Duodenal mucosa (tissue), 2 donors: Measurements from ENCODE around the gene POU2F3.

Experiments used
- H3K27ac ChIP-seq: one replicate; pipeline ENCODE4 v1.7.0; 2013; ENCODE audit warnings: low read depth, low read length
- H3K27me3 ChIP-seq, 2 donors: one replicate each; pipeline ENCODE4 v1.7.0; 2013; ENCODE audit warnings: low read length in 2 of 2, control low read depth in 1 of 2; ENCODE audit not compliant: insufficient read depth in 2 of 2, control insufficient read depth in 1 of 2
- H3K36me3 ChIP-seq, 2 donors: one replicate each; pipeline ENCODE4 v1.7.0; 2013; ENCODE audit warnings: low read length in 2 of 2, control low read depth in 1 of 2; ENCODE audit not compliant: insufficient read depth in 2 of 2, control insufficient read depth in 1 of 2
- H3K4me1 ChIP-seq, 2 donors: one replicate each; pipeline ENCODE4 v1.7.0; 2013; ENCODE audit warnings: low read length in 2 of 2, control low read depth in 1 of 2; ENCODE audit not compliant: insufficient read depth in 2 of 2, control insufficient read depth in 1 of 2
- H3K4me3 ChIP-seq, 2 donors: one replicate each; pipeline ENCODE4 v1.7.0; 2013; ENCODE audit warnings: low read length in 2 of 2, low read depth in 1 of 2
- H3K9ac ChIP-seq, 2 donors: one replicate each; pipeline ENCODE4 v1.7.0; 2013; ENCODE audit warnings: low read length in 2 of 2, low read depth in 1 of 2
- H3K9me3 ChIP-seq, 2 donors: one replicate each; pipeline ENCODE4 v1.7.0; 2013; ENCODE audit warnings: low read length in 2 of 2, control low read depth in 1 of 2; ENCODE audit not compliant: control insufficient read depth in 1 of 2

The POU2F3 gene

DNA sequence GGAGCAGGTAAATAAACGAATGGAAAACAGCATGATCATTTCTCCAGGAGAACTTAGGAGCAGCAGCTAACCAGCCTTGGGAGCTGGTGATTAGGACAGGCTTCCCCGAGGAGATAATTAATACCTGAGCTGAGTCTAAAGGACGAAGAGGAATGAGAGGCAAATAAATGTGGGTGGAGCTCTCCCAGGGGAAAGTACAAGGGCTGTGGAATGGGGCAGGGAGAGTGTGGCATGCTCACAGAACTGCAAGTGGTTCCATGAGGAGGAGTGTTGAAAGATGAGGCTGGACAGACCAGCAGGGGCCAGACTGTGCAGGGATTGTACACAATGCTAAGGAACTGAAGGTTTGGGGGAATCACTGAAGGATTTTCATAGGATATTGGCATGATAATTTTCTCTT is 70.9 kb downstream of the POU2F3 start:
- Histone ChIP-seq H3K36me3 (no peaks in the 10 kb centered on the region), H3K27ac (no peak overlapping the region), H3K9me3 (no peaks in the 10 kb centered on the region), H3K4me3 (no peak overlapping the region), H3K27me3 (no peaks in the 10 kb centered on the region), H3K4me1 (peaks cover 29 to 43% of the 10 kb centered on the region in 2 donors), H3K9ac (peak overlapping the region in 1 of 2 donors; percentile 27)

DNA sequence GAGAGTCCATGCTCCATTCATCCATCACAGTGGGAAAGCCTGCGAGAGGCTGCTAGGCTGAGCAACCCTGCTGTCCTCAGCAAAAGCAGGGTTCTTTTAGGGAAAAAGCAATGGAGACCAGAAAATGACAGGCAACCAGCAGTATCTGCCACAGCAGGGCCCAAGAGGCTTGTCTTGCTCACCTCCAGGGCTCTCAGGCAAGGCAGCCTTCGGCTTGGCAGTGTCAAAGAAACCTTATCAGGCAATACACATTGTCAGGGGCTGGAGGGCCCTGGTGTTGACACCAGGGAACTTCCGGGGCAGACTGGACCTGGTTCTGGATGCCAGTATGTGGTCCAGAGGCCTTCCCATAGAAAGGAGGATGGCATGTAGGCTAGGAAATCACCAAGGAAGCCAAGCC is 74.9 kb downstream of the POU2F3 start:
- Histone ChIP-seq H3K9me3 (no peaks in the 10 kb centered on the region), H3K27me3 (no peaks in the 10 kb centered on the region), H3K9ac (no peak overlapping the region), H3K36me3 (no peaks in the 10 kb centered on the region), H3K27ac (no peak overlapping the region), H3K4me3 (no peak overlapping the region), H3K4me1 (peaks cover 36 to 37% of the 10 kb centered on the region in 2 donors)

DNA sequence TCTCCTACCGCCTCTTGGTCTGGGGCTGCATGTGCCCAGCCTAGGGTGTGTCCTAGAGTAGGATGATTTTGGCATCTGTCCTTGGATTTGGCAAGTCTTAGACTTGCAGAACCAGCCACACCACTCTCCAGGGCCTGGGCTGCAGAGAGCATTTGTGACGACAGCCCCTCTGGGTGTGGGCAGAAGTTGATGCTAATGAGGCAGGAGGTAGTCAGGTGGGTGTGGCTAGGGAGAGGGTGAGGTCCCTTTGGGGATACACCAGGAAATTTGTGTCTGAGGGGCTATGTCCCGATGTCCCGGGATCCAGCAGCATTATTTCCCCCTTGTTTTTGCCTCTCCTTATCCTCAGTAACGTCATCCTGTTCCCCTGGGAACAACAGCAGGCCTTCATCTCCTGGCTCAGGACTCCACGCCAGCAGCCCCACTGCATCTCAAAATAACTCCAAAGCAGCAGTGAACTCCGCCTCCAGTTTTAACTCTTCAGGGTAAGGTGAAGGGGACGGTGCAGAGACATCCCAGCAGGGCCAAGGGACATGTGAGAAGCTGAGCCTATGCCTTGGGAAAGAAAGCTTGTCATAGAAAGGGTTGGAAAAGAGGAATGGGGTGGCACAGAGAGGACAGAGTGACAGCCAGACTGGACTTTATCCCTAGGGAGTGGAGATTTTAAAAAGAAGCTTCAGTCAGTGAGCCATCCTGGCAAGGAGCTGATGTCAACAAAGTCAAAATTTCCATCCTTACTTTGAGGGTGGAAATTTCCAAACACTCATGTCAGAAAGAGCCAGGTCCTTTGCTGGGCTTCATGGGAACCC is 77.1 kb downstream of the POU2F3 start:
- H3K9ac ChIP-seq: peak overlapping the region in 1 of 2 donors; percentile 12
- peaks cover 18% of the 10 kb centered on the region in 2 donors for H3K4me1 ChIP-seq
- no peak overlapping the region for H3K27ac ChIP-seq
- no peaks in the 10 kb centered on the region for H3K27me3 ChIP-seq
- no peaks in the 10 kb centered on the region for H3K36me3 ChIP-seq
- peak overlapping the region in 1 of 2 donors; percentile 28 for H3K4me3 ChIP-seq
- no peaks in the 10 kb centered on the region for H3K9me3 ChIP-seq

DNA sequence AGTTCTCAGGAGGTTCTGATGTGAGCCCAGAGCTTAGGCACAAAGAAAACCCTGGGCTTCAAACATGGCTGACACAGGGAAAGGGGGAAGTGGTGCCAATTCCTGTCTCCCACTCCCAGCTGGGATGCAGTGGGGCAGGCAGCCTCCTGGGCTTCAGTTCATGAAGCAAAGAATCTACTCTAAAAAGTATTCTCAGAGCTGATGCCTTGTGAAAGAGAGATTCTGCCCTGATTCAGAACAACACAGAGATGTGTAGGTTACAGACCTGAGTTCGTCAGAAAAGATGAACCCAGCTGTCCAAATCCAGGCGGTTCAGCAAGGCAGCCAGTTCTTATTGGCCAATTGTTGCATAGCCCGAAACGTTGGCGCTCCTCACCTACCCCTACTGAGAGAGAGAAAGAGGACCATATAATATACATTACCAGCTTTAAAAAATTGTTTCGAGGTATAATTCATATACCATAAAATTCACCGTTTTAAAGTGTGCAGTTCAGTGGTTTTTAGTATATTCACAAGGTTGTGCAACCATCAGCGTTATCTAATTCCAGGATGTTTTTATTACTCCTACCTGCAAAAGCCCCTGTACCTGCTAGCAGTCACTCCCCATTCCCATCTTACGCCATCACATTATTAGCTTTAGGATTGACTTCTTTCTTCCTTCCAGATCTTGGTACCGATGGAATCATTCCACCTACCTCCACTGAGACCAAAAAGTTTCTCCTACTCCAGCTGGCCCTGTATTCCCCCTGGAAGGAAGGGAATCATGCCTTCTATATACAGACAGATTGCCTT is 77.9 kb downstream of the POU2F3 start:
- Histone ChIP-seq H3K9ac (no peak overlapping the region), H3K27ac (no peak overlapping the region), H3K9me3 (no peaks in the 10 kb centered on the region)

DNA sequence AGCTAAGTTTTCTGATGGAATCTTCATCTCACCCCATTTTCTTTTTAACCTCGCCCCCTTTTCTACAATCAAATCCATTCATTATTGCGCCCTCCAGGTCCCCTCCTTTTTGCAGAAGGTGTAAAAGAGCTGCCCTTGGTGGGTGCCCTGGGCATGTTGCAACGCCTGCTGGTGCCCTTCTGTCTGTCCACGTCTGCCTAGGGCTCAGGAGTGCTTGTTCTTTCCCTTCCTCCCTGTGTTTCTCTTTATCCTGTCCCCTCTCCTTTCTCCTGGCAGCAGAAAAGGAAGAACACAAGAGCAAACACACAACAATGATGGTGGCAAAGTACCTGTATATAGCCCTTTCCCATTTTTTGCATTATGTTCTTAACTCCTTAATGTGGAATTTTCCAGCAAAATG is 79.0 kb downstream of the POU2F3 start:
- Histone ChIP-seq H3K9ac (no peak overlapping the region), H3K9me3 (no peaks in the 10 kb centered on the region), H3K36me3 (no peaks in the 10 kb centered on the region), H3K27ac (no peak overlapping the region), H3K4me1 (peaks cover 14 to 15% of the 10 kb centered on the region in 2 donors), H3K27me3 (no peaks in the 10 kb centered on the region), H3K4me3 (no peak overlapping the region)

More for the DNA sequence above, 77.9 kb downstream of the POU2F3 start:
- no peaks in the 10 kb centered on the region for H3K36me3 ChIP-seq
- H3K4me3 ChIP-seq: no peak overlapping the region
- peaks cover 14 to 15% of the 10 kb centered on the region in 2 donors for H3K4me1 ChIP-seq
- H3K27me3 ChIP-seq: no peaks in the 10 kb centered on the region

DNA sequence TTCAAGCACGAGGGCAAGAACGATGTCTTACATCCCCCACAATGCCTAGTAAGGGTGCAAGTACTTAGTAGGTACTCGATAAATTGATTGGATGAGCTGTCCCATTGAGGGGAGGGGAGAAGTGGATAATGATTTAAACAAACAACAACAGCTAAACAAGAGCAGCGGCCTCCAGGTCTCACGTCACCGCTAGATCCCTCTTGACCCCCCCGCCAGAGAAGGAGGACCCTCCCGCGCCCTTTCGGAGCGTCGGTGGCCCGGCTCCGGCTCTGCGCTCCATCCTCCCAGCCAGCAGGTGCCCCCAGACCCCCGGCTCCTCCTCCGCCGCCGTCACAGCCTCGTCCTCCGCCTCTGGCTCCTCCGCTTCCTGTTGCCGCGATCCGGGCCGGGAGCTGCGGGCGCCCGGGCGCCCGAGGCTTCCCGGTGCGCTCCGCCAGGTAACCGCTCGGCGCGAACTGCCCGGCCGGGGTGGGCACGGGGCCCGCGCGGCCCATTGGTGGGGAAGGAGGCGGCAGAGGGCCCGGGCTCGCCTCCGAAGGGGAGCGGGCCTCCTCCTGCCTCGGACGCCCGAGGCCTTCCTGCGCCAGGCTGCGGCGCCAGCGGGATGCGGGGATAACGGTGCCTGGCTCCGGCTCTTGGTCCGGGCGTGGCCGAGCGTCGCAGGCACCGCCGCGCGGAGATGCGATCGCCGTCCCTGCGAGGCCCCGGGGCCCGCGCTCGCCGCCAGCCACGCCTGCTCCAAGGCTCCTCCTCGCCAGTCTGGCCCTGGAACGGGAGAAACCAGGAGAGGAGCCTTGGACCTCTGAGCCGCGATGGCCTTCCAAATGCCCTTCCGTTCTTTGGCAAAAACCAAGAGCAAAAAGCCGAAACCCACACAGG is 85.2 kb downstream of the POU2F3 start, which contains the start of gene TLCD5:
TLCD5 (plus strand) TSS at position 368 of the 879 bp plus-strand sequence. CDS start 2,143 bp downstream, outside the sequence.
- no peaks in the 10 kb centered on the region for H3K9me3 ChIP-seq
- peak within 1 kb of the TSS; percentile 48 to 66 for H3K4me3 ChIP-seq
- H3K4me1 ChIP-seq: peaks cover 14 to 19% of the 10 kb centered on the region in 2 donors
- peak within 1 kb of the TSS; percentile 35 for H3K27ac ChIP-seq
- peak within 1 kb of the TSS; percentile 24 to 60 for H3K9ac ChIP-seq
- peaks cover 0 to 4% of the 10 kb centered on the region in 2 donors for H3K27me3 ChIP-seq
- no peaks in the 10 kb centered on the region for H3K36me3 ChIP-seq

DNA sequence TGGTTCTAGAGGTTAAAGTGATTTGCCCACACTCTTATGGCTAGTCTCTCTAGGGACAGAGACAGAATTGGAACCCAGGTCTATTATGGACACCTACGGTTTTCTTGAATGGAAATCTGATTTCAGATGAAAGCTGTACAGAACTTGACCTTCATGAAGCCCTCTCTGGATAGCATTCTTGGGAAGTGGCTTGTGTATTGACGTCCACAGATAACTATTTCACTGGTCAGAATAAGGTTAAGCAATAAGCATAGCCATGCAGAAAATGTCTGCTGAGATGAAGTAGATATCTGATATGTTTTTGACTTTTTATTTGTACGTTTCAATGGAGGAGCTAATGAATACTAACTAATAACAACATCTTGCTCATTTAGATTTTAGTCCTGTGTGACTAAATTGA is 86.3 kb downstream of the POU2F3 start:
- Histone ChIP-seq H3K4me3 (peak overlapping the region in 1 of 2 donors; percentile 66), H3K27me3 (peaks cover 0 to 4% of the 10 kb centered on the region in 2 donors), H3K36me3 (no peaks in the 10 kb centered on the region), H3K9me3 (no peaks in the 10 kb centered on the region), H3K9ac (peak overlapping the region; percentile 24 to 60), H3K27ac (no peak overlapping the region), H3K4me1 (peaks cover 14 to 19% of the 10 kb centered on the region in 2 donors)

DNA sequence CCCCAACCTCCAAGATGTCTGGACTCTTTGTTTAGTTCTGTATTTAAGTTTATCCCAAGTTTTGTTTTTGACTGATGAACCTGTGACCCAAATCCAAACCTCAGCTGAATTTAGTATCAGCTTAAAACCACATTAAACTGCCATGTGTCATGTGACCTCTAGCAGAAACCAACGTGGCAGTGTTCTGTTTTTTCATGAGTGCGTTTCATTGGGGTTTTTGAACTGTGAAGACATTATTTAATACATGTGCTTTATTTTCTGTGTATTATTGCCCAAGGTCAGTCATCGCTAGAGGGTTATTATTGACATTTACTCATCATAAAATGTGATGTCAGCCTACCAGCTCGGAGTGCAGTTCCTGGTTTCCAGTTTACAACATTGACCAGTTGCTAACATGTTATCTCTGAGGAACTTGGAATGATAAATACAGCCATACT is 86.9 kb downstream of the POU2F3 start:
- H3K36me3 ChIP-seq: no peaks in the 10 kb centered on the region
- H3K9me3 ChIP-seq: no peaks in the 10 kb centered on the region
- H3K4me3 ChIP-seq: peak overlapping the region in 1 of 2 donors; percentile 11
- no peak overlapping the region for H3K9ac ChIP-seq
- peaks cover 0 to 4% of the 10 kb centered on the region in 2 donors for H3K27me3 ChIP-seq
- no peak overlapping the region for H3K27ac ChIP-seq
- peaks cover 14 to 19% of the 10 kb centered on the region in 2 donors for H3K4me1 ChIP-seq

DNA sequence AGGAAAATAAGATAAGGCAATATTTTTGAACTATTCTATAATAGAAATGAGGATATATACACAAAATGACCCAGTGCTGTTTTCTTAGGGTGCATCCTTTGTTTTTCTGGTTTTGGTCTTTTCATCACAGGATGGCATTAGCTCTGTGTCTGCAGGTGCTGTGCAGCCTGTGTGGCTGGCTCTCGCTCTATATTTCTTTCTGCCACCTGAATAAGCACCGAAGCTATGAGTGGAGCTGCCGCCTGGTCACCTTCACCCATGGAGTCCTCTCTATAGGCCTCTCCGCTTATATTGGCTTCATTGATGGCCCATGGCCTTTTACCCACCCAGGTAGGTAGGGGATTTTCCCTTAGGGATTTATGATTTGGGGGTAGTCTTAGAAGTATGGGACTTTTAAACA is 87.4 kb downstream of the POU2F3 start:
- Histone ChIP-seq H3K9ac (no peak overlapping the region), H3K27ac (no peak overlapping the region), H3K4me1 (peaks cover 14 to 19% of the 10 kb centered on the region in 2 donors), H3K4me3 (peak overlapping the region in 1 of 2 donors; percentile 11), H3K9me3 (no peaks in the 10 kb centered on the region), H3K27me3 (peaks cover 0 to 4% of the 10 kb centered on the region in 2 donors), H3K36me3 (no peaks in the 10 kb centered on the region)
